Measurements from ENCODE around the gene ERMARD. TPM values are rescaled to one million over a fixed set of nuclear protein-coding genes. Genes with fewer than 3 reads are reported as not detected.

Gene ERMARD
- total and polyA plus RNA-seq, 2 donors (not counting 3 experiments of a cell fraction or from before 2014, with no cell fraction given), result 23.8 to 36.4 TPM

- CTCF ChIA-PET, result no interaction called here
- FAIRE-seq, result no peak
Measured at GRCh38 chr6:169755162-169755561, 3.7 kb downstream of the ERMARD start.

More at GRCh38 chr6:169755162-169755561, 3.7 kb downstream of the ERMARD start:
- no peak overlapping the region for H3K4me3 ChIP-seq (replicated peaks in 1 of 3; ENCODE audit: insufficient read depth in 1 of 3, low read depth in 1 of 3, low read length in 3 of 3)
- H3K4me1 ChIP-seq (ENCODE audit: control insufficient read depth, extremely low read depth, insufficient read depth, low read length), result peaks cover 12% of the 10 kb centered on the region
- H3K9me3 ChIP-seq (replicated peaks; ENCODE audit: control insufficient read depth, insufficient read depth, low read length), result no peaks in the 10 kb centered on the region
- H3K27me3 ChIP-seq (ENCODE audit: control insufficient read depth in 2 of 2, insufficient read depth in 2 of 2, low read length in 2 of 2), result no peaks in the 10 kb centered on the region
- H2AFZ ChIP-seq (ENCODE audit: low read depth, low read length), result no peak overlapping the region
- intact Hi-C loops (cut with micrococcal nuclease) (no loop called here), dilution Hi-C loops (cut with MboI; ENCODE audit: extremely low pct_ligation_motif_present, low sequenced_read_pairs) (no loop called here)
- no peak for DNase-seq (ENCODE audit: low read depth, low spot score)
- peaks cover 9% of the 10 kb centered on the region for H3K79me2 ChIP-seq (ENCODE audit: control insufficient read depth, insufficient read depth, low read length)
- no peaks in the 10 kb centered on the region for H4K20me1 ChIP-seq (replicated peaks; ENCODE audit: control insufficient read depth, extremely low read depth, insufficient read depth, low read length)
- H3K4me2 ChIP-seq (ENCODE audit: insufficient read depth, low read length), result no peak overlapping the region
- no TSS peak for BruUV-seq (replicated peaks)
- peaks cover 2 to 7% of the 10 kb centered on the region in 2 experiments for H3K36me3 ChIP-seq (ENCODE audit: control insufficient read depth in 2 of 2, extremely low read depth in 1 of 2, insufficient read depth in 2 of 2, low read length in 2 of 2)
- TF ChIP-seq CTCF (IDR thresholded peaks at IDR 0.05; ENCODE audit: extremely low read depth in 1 of 2, insufficient read depth in 1 of 2, low read depth in 1 of 2, low read length in 2 of 2) (no peak), POLR2AphosphoS5 (IDR thresholded peaks at IDR 0.05; ENCODE audit: insufficient read depth, low read depth, low read length) (no peak), GATA2 (IDR thresholded peaks at IDR 0.05; ENCODE audit: insufficient read depth, insufficient read length, low read depth, low read length) (no peak), EZH2 (IDR thresholded peaks at IDR 0.05; ENCODE audit: borderline replicate concordance, low read depth, low read length, severe bottlenecking) (no peak), MAX (IDR thresholded peaks at IDR 0.05; ENCODE audit: insufficient read depth, insufficient read length) (no peak)
- no peaks in the 10 kb centered on the region for H3K9me1 ChIP-seq (replicated peaks; ENCODE audit: control insufficient read depth, extremely low read depth, insufficient read depth, low read length)
- POLR2A ChIA-PET, result no interaction called here
- no peak overlapping the region for H3K9ac ChIP-seq (replicated peaks; ENCODE audit: extremely low read depth, insufficient read depth, low read length)
- H3K27ac ChIP-seq (ENCODE audit: insufficient read depth, low read depth, low read length), result no peak overlapping the region

Measured in endothelial cell of umbilical vein (primary cell).